H9 (cell line): ENCODE results near the gene OR1M1. TPM values are rescaled to one million over a fixed set of nuclear protein-coding genes. Genes with fewer than 3 reads are reported as not detected.
A peak's percentile ranks its signal among the peaks of the same experiment; 100 is the strongest.

Source experiments
- DNase-seq: peaks from one replicate; pipeline ENCODE4 v3.0.0-alpha.2; 2017
- H2AFZ ChIP-seq: one replicate; pipeline ENCODE4 v1.6.1; 2013; ENCODE audit warnings: mild to moderate bottlenecking, low read length, control low read depth, moderate library complexity
- H2AK5ac ChIP-seq: 2 replicates; pipeline ENCODE4 v1.6.1; 2013; ENCODE audit warnings: low read length, control low read depth, mixed read lengths; ENCODE audit not compliant: insufficient read length
- H2BK120ac ChIP-seq: one replicate; pipeline ENCODE4 v1.6.1; 2013; ENCODE audit warnings: low read depth, mild to moderate bottlenecking, low read length, control low read depth, inconsistent platforms; ENCODE audit not compliant: poor library complexity, severe bottlenecking
- H2BK12ac ChIP-seq: 2 replicates; pipeline ENCODE4 v1.6.1; 2013; ENCODE audit warnings: low read length, control low read depth, mixed read lengths, low read depth; ENCODE audit not compliant: insufficient read length
- H2BK15ac ChIP-seq: 2 replicates; pipeline ENCODE4 v1.6.1; 2013; ENCODE audit warnings: low read depth, low read length, control low read depth
- H2BK20ac ChIP-seq: one replicate; pipeline ENCODE4 v1.6.1; 2013; ENCODE audit warnings: low read depth, mild to moderate bottlenecking, low read length, control low read depth, inconsistent platforms; ENCODE audit not compliant: poor library complexity, severe bottlenecking
- H2BK5ac ChIP-seq: 2 replicates; pipeline ENCODE4 v1.6.1; 2013; ENCODE audit warnings: low read length, control low read depth, mixed read lengths; ENCODE audit not compliant: insufficient read length
- H3K14ac ChIP-seq: 2 replicates; pipeline ENCODE4 v1.6.1; 2013; ENCODE audit warnings: low read length, control low read depth; ENCODE audit not compliant: insufficient read depth
- H3K18ac ChIP-seq: 2 replicates; pipeline ENCODE4 v1.6.1; 2013; ENCODE audit warnings: low read depth, mild to moderate bottlenecking, mixed read lengths, low read length, control low read depth; ENCODE audit not compliant: insufficient read length
- H3K23ac ChIP-seq: 2 replicates; pipeline ENCODE4 v1.6.1; 2013; ENCODE audit warnings: low read length, control low read depth, mixed read lengths, low read depth; ENCODE audit not compliant: insufficient read length
- H3K23me2 ChIP-seq: 2 replicates; pipeline ENCODE4 v1.6.1; 2013; ENCODE audit warnings: low read depth, mild to moderate bottlenecking, mixed read lengths, low read length, control low read depth; ENCODE audit not compliant: insufficient read length, poor library complexity, severe bottlenecking
- H3K27ac ChIP-seq: 2 replicates; pipeline ENCODE4 v1.5.1; 2013; ENCODE audit warnings: low read length, control low read depth, mixed read lengths, low read depth; ENCODE audit not compliant: insufficient read length
- H3K27me3 ChIP-seq: 2 replicates; pipeline ENCODE4 v1.6.1; 2013; ENCODE audit warnings: low read length, control low read depth, inconsistent platforms; ENCODE audit not compliant: insufficient read depth
- H3K4ac ChIP-seq: 2 replicates; pipeline ENCODE4 v1.6.1; 2013; ENCODE audit warnings: low read depth, mild to moderate bottlenecking, control low read depth, inconsistent platforms, low read length, moderate library complexity
- H3K4me1 ChIP-seq: 2 replicates; pipeline ENCODE4 v1.6.1; 2013; ENCODE audit warnings: low read length, control low read depth, inconsistent platforms; ENCODE audit not compliant: insufficient read depth
- H3K4me2 ChIP-seq: 2 replicates; pipeline ENCODE4 v1.6.1; 2013; ENCODE audit warnings: low read length, control low read depth, mixed read lengths; ENCODE audit not compliant: insufficient read length, insufficient read depth
- H3K56ac ChIP-seq: 2 replicates; pipeline ENCODE4 v1.6.1; 2013; ENCODE audit warnings: low read depth, mild to moderate bottlenecking, mixed read lengths, low read length, control low read depth; ENCODE audit not compliant: insufficient read length
- H3K79me1 ChIP-seq: 2 replicates; pipeline ENCODE4 v1.6.1; 2013; ENCODE audit warnings: low read depth, mild to moderate bottlenecking, moderate library complexity, low read length, control low read depth, inconsistent platforms; ENCODE audit not compliant: insufficient read depth, poor library complexity, severe bottlenecking
- H3K79me2 ChIP-seq: 2 replicates; pipeline ENCODE4 v1.6.1; 2013; ENCODE audit warnings: low read length, control low read depth, inconsistent platforms; ENCODE audit not compliant: insufficient read depth
- H3K9ac ChIP-seq: 2 replicates; pipeline ENCODE4 v1.6.1; 2013; ENCODE audit warnings: low read length, control low read depth, mixed read lengths; ENCODE audit not compliant: insufficient read length; ENCODE audit errors: extremely low read depth
- H3K9me3 ChIP-seq: one replicate; pipeline ENCODE4 v1.6.1; 2013; ENCODE audit warnings: low read depth, low read length, inconsistent platforms; ENCODE audit not compliant: control insufficient read depth
- H3T11ph ChIP-seq: one replicate; pipeline ENCODE4 v1.6.1; 2013; ENCODE audit warnings: mild to moderate bottlenecking, low read length, control low read depth, inconsistent platforms
- H4K20me1 ChIP-seq: one replicate; pipeline ENCODE4 v1.6.1; 2013; ENCODE audit not compliant: control insufficient read depth, insufficient read length, insufficient read depth
- H4K5ac ChIP-seq: 2 replicates; pipeline ENCODE4 v1.6.1; 2013; ENCODE audit warnings: low read depth, mild to moderate bottlenecking, mixed read lengths, low read length, control low read depth; ENCODE audit not compliant: insufficient read length
- H4K8ac ChIP-seq: replicated peaks from 2 replicates; pipeline ENCODE4 v1.6.1; 2013; ENCODE audit warnings: low read length, control low read depth, mixed read lengths, low read depth; ENCODE audit not compliant: insufficient read length
- H4K91ac ChIP-seq: 2 replicates; pipeline ENCODE4 v1.6.1; 2013; ENCODE audit warnings: low read depth, mild to moderate bottlenecking, moderate library complexity, mixed read lengths, low read length, control low read depth; ENCODE audit not compliant: insufficient read length
- H3K27ac Mint-ChIP-seq, 3 experiments: 2 replicates in 2 of 3; 3 replicates in 1 of 3; pipeline ENCODE4 v1.8.0; 2020 to 2021; ENCODE audit warnings: mixed read lengths in 3 of 3, mild to moderate bottlenecking in 1 of 3, moderate library complexity in 1 of 3
- H3K27me3 Mint-ChIP-seq: 2 replicates; pipeline ENCODE4 v1.8.0; 2021; ENCODE audit warnings: low read depth, mild to moderate bottlenecking, moderate library complexity, mixed read lengths
- H3K36me3 Mint-ChIP-seq, 3 experiments: 2 replicates in 2 of 3; 3 replicates in 1 of 3; pipeline ENCODE4 v1.8.0; 2020 to 2021; ENCODE audit warnings: low read depth in 3 of 3, mixed read lengths in 3 of 3; ENCODE audit not compliant: insufficient read depth in 1 of 3
- H3K4me1 Mint-ChIP-seq, 2 experiments: 2 replicates each; pipeline ENCODE4 v1.8.0; 2020; ENCODE audit warnings: mixed read lengths in 2 of 2
- H3K4me3 Mint-ChIP-seq, 2 experiments: 2 replicates in 1 of 2; 3 replicates in 1 of 2; pipeline ENCODE4 v1.8.0; 2020 to 2021; ENCODE audit warnings: mild to moderate bottlenecking in 2 of 2, mixed read lengths in 2 of 2, moderate library complexity in 1 of 2
- H3K9me3 Mint-ChIP-seq, 2 experiments: 2 replicates in 1 of 2; 3 replicates in 1 of 2; pipeline ENCODE4 v1.8.0; 2020; ENCODE audit warnings: mild to moderate bottlenecking in 2 of 2, mixed read lengths in 2 of 2, moderate library complexity in 1 of 2
- CTCF ChIP-seq: fragments of 200-600 bp; sonication (generic); conservative IDR thresholded peaks from 3 replicates; pipeline ENCODE4 v1.8.0; 2021; ENCODE audit warnings: antibody characterized with exemption, mild to moderate bottlenecking
- WGBS: extraction: QIAGEN DNeasy Blood & Tissue Kit; methylation state at CpG from one replicate; pipeline ENCODE4 v1.1.7; 2013; ENCODE audit warnings: missing lambda C conversion rate, low lambda C conversion rate, mixed read lengths; ENCODE audit not compliant: insufficient read length; ENCODE audit errors: extremely low coverage; 5-methylcytosine and 5-hydroxymethylcytosine counted together
- long read RNA-seq: library from polyadenylated mRNA; unstranded; transcript quantifications from one replicate; pipeline ENCODE4 v2.0.0, GENCODE V29; 2020
- total RNA-seq: library from RNA; stranded (reverse); gene quantifications from 2 replicates; pipeline ENCODE4 v1.2.1, GENCODE V29; 2021

OR1M1 gene, protein sequence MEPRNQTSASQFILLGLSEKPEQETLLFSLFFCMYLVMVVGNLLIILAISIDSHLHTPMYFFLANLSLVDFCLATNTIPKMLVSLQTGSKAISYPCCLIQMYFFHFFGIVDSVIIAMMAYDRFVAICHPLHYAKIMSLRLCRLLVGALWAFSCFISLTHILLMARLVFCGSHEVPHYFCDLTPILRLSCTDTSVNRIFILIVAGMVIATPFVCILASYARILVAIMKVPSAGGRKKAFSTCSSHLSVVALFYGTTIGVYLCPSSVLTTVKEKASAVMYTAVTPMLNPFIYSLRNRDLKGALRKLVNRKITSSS
- total RNA-seq, result not detected in 2 replicates
- long read RNA-seq, result 0 reads

GRCh38 chr19:9086761-9087160, at the start of gene OR1M1:
TSS of gene OR1M1 (plus strand) at chr19:9087061. CDS start at chr19:9093245, 6,184 bp downstream.
- H3K36me3 Mint-ChIP-seq, result 0 out of 7 replicates have a peak, but pooled peaks cover 0 to 5% (median 0%) of the 10 kb centered on the region in 3 experiments
- WGBS, result no CpG with 5 or more reads among the region's 2 CpGs

More at GRCh38 chr19:9086761-9087160, at the start of gene OR1M1:
- no peaks in the 10 kb centered on the region for H3K79me1 ChIP-seq
- no peak within 1 kb of the TSS for H2AFZ ChIP-seq
- H3K9me3 ChIP-seq, result no peaks in the 10 kb centered on the region
- H4K8ac ChIP-seq, result no peak within 1 kb of the TSS
- H2BK12ac ChIP-seq, result no peak within 1 kb of the TSS
- no peak within 1 kb of the TSS for H3T11ph ChIP-seq
- no peak within 1 kb of the TSS for H2BK5ac ChIP-seq
- no peak within 1 kb of the TSS for H4K91ac ChIP-seq
- no peak for TF ChIP-seq CTCF
- Mint-ChIP-seq H3K9me3 (peaks cover 22 to 66% of the 10 kb centered on the region in 2 experiments), H3K4me3 (peak within 1 kb of the TSS in 1 of 2 experiments; percentile 47; a peak in 2 of 5 replicates), H3K4me1 (peaks cover 3 to 4% of the 10 kb centered on the region in 2 experiments; a peak in 1 of 4 replicates), H3K27ac (no peak within 1 kb of the TSS), H3K27me3 (peaks cover 5% of the 10 kb centered on the region)
- H2BK20ac ChIP-seq, result no peak within 1 kb of the TSS
- H3K79me2 ChIP-seq, result no peaks in the 10 kb centered on the region
- H3K18ac ChIP-seq, result no peak within 1 kb of the TSS
- H3K4me1 ChIP-seq, result no peaks in the 10 kb centered on the region
- no peaks in the 10 kb centered on the region for H3K27me3 ChIP-seq
- no peak within 1 kb of the TSS for H2BK15ac ChIP-seq
- H2AK5ac ChIP-seq, result no peak within 1 kb of the TSS
- no peak within 1 kb of the TSS for H3K27ac ChIP-seq
- H3K4me2 ChIP-seq, result no peak within 1 kb of the TSS
- no peaks in the 10 kb centered on the region for H4K20me1 ChIP-seq
- H3K14ac ChIP-seq, result no peak within 1 kb of the TSS
- no peak within 1 kb of the TSS for H4K5ac ChIP-seq
- H3K9ac ChIP-seq, result no peak within 1 kb of the TSS
- DNase-seq, result no peak
- H3K23ac ChIP-seq, result no peak within 1 kb of the TSS
- H3K56ac ChIP-seq, result no peak within 1 kb of the TSS
- H2BK120ac ChIP-seq, result no peak within 1 kb of the TSS
- H3K4ac ChIP-seq, result no peak within 1 kb of the TSS
- no peaks in the 10 kb centered on the region for H3K23me2 ChIP-seq
